ENCODE measurements around the gene HMGB1.
A peak's percentile ranks its signal among the peaks of the same experiment; 100 is the strongest.
"Not testable (repeated sequence)": the region's sequence is repeated elsewhere in the genome, so short reads cannot be mapped to it uniquely, and the experiment has no call there.

The HMGB1 gene

DNA sequence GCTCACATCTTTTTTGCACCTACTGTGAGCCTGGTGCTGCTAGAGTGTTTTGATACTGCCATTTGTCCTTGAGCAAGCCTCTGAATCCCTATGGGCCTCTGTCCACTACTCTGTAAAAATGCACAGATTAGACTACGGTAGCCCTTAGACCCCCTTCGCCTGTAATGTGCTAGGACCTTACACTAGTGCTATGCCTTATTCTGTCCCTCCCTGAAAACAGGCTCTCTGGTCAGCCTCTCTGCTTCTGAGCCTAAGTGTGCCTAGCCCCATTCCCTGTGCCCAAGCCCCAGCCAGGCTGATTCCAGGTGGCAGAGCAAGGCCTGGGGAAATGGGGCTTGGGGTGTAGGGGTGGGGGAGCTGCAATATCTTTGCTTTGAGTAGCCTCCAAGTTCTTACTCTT is 10.7 kb downstream of the HMGB1 start:
- DNase-seq, result no peak
- TF ChIP-seq GATA1 (IDR thresholded peaks at IDR 0.05; ENCODE audit: low read depth, low read length), result no peak
- TF ChIP-seq POLR2A (IDR thresholded peaks at IDR 0.05; ENCODE audit: low read length), result no peak

DNA sequence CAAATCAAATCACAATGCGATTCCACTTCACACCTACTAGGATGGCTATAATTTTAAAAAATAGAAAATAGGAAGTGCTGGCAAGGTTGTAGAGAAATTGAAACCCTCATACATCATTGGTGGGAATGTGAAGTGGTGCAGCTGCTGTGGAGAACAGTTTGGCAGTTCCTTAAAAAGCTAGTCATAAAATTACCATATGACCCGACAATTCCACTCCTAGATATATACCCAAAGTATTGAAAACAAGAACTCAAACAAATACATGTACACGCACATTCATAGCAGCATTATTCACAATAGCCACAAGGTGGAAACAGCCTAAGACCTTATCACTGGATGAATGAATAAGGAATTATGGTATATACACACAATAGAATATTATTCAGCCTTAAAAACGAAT is 12.0 kb downstream of the HMGB1 start:
- DNase-seq, result peak; percentile 25 to 49
- TF ChIP-seq POLR2A (IDR thresholded peaks at IDR 0.05; ENCODE audit: low read length) (no peak), GATA1 (IDR thresholded peaks at IDR 0.05; ENCODE audit: low read depth, low read length) (no peak)

DNA sequence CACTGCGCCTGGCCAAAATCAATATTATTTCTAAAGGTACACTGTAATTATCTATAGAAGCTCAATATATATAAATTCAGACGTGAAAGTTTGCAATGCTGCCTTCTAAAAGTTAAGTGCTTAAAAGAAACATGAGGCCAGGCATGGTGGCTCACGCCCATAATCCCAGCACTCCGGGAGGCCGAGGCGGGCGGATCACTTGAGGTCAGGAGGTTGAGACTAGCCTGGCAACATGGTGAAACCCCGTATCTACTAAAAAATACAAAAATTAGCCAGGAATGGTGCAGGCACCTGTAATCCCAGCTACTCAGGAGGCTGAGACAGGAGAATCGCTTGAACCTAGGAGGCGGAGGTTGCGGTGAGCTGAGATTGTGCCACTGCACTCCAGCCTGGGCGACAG is 14.3 kb downstream of the HMGB1 start:
- not testable (repeated sequence) for DNase-seq

DNA sequence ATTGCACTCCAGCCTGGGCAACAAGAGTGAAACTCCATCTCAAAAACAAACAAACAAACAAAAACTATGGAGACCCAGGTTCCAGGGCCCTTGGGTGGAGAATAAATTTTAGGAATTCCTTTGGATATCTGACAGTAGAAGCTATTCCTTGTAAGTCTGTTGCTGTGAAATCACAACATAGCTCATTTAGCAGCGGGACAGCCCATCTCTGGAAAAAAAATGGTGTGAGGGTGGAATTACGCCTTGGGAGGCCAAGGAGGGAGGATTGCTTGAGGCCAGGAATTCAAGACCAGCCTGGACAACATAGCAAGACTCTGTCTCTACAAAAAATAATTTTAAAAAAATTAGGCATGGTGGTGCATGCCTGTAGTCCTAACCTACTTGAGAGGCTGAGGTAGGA is 15.7 kb downstream of the HMGB1 start:
- no peak for DNase-seq
- no peak for TF ChIP-seq POLR2A (IDR thresholded peaks at IDR 0.05; ENCODE audit: low read length)
- no peak for TF ChIP-seq GATA1 (IDR thresholded peaks at IDR 0.05; ENCODE audit: low read depth, low read length)

DNA sequence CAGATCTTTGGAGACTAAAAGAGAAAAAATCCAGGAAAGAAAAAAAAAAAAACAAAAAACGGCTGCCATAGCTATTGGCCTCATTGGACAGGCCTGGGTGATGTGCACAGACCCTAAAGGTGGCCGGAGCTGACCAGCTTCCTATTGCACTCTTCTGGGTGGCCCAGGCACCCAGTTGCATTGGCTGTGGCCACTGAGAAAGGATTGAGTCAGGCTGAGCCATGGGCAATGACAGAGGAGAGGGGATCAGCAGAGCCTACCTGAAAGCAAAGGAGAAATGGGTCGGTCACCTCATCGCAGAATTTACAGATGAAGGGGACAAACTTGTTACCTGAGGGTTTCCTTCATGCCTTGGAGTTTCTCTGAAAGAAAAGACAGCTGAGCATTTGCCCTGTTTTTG is 17.3 kb downstream of the HMGB1 start:
- no peak for DNase-seq
- TF ChIP-seq GATA1 (IDR thresholded peaks at IDR 0.05; ENCODE audit: low read depth, low read length), result no peak
- TF ChIP-seq POLR2A (IDR thresholded peaks at IDR 0.05; ENCODE audit: low read length), result no peak

DNA sequence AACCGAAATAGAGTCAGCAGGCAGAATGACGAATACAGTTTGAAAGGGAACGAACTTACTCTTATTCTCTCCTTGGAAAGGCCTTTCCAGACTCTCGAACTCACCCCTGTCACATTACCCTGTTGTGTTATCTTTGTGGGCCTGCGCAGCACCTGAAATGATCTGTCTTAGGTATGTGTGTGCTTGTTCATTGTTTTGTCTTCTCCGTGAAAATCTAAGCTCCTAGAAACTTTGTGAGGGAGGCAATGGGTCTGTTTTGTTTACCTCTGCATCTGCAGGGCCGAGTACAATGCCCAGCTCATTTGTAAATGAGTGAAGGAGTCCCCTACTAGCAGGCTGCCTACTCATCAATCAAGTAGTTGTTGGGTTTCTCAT is 19.6 kb downstream of the HMGB1 start:
- no peak for TF ChIP-seq GATA1 (IDR thresholded peaks at IDR 0.05; ENCODE audit: low read depth, low read length)
- no peak for TF ChIP-seq POLR2A (IDR thresholded peaks at IDR 0.05; ENCODE audit: low read length)
- DNase-seq, result no peak

DNA sequence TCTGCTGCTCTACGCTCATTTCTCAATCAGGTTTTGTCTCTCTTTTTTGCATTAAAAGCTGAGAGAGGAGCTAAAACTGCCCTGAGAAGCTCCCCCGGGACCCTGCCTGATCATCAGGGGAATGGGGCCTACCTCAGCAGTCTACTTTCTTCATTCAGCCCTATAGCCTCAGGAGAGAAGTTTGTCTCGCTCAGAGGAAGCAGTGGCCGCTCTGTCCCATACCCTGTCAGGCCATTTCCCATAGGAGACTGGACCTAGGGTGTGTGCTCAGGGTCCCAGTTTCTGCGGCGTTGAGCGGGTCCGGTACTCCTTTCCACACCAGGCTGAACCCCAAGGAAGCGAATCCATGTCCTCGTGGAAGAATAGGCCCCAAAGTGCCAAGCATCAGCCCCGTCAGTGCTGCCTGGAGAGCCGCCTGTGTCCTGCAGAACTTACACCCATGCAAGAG is 21.8 kb downstream of the HMGB1 start:
- no peak for DNase-seq
- TF ChIP-seq POLR2A (IDR thresholded peaks at IDR 0.05; ENCODE audit: low read length) (no peak), GATA1 (IDR thresholded peaks at IDR 0.05; ENCODE audit: low read depth, low read length) (no peak)

DNA sequence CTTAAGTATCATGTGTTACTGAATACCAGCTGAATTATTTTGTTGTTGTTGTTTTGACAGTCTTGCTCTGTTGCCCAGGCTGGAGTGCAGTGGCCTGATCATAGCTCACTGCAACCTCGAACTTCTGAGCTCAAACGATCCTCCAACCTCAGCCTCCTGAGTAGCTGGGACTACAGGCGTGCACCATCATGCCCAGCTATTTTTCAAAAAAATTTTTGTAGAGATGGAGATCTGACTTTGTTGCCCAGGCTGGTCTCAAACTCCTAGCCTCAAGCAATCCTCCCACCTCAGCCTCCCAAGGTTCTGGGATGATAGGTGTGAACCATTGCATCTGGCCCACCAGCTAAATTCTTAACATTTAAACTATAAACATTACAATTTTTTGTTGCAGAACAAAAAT is 22.2 kb downstream of the HMGB1 start:
- not testable (repeated sequence) for DNase-seq

DNA sequence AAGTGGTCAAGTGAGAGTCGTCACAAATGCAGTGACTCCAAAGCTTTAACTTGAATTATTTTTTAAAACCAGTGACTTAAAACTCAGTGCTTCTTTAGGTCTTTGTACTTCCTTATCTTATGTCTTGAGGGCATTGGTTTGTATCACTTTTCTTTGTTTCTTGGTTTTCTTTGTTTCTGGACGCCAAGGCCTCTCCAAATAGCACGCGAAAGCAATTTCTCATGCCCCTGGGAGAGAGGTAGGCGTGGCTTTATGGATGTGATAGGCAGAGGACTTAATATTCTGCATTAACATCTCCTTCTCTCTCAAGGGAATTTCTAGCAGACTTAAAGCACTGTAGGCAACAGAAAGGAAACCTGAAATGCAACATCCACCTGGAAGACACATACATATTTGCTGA is 22.8 kb downstream of the HMGB1 start:
- no peak for DNase-seq
- TF ChIP-seq POLR2A (IDR thresholded peaks at IDR 0.05; ENCODE audit: low read length), result no peak
- TF ChIP-seq GATA1 (IDR thresholded peaks at IDR 0.05; ENCODE audit: low read depth, low read length), result no peak

DNA sequence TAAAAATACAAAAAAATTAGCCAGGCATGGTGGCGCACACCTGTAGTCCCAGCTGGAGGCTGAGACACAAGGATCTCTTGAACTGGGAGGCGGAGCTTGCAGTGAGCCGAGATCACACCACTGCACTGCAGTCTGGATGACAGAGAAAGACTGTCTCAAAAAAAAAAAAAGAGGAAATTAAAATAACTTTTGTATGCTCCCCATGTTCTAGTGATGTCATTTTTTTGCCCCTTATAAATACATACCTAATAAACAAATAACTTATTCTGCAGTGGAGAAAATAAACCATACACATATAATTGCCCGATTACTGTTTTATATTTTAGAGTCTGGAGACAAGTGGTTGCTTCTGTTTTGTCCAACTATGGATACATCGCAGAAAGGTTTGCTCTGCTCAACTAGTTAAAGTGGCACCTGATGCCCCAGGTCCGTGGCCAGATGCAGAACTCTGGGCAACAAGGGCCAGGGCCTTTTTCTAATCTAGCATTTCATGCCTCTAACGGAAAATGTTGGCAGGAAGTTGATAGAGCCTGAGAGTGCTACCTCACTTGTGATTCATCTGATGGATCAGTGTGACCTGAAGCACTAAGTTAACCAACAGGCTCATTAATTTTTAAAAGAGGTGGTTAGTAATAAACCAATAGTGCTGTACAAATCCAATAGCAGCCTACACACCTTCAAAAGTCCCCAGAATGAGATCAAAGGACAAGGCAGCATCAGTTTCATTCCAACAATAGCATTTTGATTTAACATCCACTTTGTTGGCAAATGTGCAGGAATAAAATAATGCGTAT is 24.6 kb downstream of the HMGB1 start:
- TF ChIP-seq POLR2A (IDR thresholded peaks at IDR 0.05; ENCODE audit: low read length) (no peak), GATA1 (IDR thresholded peaks at IDR 0.05; ENCODE audit: low read depth, low read length) (no peak)
- no peak for DNase-seq

DNA sequence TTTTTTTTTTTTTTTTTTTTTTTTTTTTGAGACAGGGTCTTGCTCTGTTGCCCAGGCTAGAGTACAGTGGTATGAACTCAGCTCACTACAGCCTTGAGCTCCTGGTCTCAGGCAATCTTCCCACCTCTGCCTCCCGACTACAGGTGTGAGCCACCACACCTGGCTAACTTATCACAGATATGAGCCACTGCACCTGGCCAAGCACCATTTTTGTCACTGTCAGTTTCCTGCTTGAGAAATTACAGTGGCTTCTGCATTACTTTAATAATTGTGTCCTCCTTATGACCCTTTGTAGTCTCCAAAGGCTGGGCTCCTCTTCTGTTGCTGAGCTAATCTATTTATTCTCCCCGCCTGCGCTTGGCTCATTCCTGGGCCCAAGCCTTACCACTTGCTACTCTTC is 27.4 kb downstream of the HMGB1 start:
- DNase-seq, result no peak
- no peak for TF ChIP-seq POLR2A (IDR thresholded peaks at IDR 0.05; ENCODE audit: low read length)
- TF ChIP-seq GATA1 (IDR thresholded peaks at IDR 0.05; ENCODE audit: low read depth, low read length), result no peak

DNA sequence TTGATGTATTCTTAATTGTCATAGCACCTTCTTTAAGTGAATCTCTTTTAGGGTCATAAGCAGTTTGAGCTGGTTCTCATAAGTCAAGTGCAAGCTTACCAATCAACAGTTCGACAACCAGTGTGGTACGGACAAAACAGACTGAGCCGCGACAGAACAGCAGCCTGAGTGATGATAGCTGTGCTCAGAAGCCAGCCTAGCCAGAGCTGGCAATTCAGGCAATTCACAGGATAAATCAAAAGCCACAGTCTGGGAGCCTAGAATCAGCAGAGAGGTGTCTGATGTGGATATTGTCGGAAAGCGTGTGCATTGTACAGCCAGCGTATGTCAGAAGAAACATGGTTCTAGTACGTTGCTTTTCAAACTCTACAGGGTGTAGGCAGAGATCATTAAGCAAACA is 28.6 kb downstream of the HMGB1 start:
- no peak for DNase-seq
- TF ChIP-seq GATA1 (IDR thresholded peaks at IDR 0.05; ENCODE audit: low read depth, low read length) (no peak), POLR2A (IDR thresholded peaks at IDR 0.05; ENCODE audit: low read length) (no peak)

DNA sequence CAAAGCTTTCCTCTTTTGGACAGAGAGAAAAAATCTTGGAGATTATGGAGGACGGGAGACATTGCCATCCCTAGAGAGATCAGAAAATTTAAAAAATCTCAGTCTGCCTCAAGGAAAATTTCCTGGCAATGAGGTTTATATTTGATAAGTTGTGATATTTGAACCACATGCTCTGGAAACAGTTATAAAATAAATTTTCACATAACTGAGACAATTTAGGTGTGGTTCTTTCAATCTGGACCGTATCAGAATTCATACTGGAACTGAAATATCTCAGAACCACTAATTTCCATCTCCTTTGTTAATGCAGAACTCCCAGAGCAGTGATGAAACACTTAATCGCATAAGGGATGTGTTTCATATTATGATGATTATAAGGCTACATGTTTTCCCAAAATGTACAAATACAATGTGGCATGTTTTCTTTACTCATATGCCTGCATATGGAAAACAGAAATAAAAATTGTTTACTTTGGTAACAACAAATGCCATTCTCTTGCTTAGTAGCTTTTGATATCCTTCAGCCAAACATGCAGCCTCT is 29.8 kb downstream of the HMGB1 start:
- no peak for TF ChIP-seq GATA1 (IDR thresholded peaks at IDR 0.05; ENCODE audit: low read depth, low read length)
- TF ChIP-seq POLR2A (IDR thresholded peaks at IDR 0.05; ENCODE audit: low read length), result no peak
- DNase-seq, result no peak

DNA sequence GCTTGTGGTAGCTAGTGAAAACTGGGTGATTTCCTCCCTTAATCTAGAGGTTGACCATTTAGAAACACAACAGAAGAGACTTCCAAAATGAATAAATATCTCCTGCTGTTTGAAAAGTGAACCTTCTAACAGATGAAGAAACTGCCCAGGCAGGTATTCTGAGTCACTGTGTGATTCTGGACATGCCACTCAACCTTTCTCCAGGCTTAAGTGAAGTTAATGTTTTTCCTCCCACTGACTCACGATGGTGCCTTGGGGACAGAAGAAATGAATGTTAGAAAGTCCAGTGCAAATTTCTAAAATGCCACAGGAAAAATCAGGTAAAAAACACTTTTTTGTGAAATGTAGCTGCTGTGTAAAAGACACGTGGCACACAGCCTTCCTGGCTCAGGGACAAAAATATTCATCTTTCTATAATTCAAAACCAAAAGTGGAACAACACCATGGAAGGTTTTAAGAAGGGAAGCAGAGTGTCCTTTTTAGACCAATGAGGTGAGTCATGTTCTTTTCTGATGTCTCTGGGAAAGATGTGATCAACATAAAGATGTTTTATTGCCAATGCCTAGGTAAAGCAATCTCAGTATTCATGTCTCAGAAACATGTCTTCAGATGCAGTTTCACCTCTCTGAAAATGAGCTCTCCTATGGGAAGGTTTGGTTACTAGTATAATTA is 34.3 kb downstream of the HMGB1 start:
- no peak for TF ChIP-seq GATA1 (IDR thresholded peaks at IDR 0.05; ENCODE audit: low read depth, low read length)
- DNase-seq, result no peak

All from erythroblast (primary cell).